ENCODE data around the gene CAMSAP3.
"Not testable (repeated sequence)": the region's sequence is repeated elsewhere in the genome, so short reads cannot be mapped to it uniquely, and the experiment has no call there.

CAMSAP3 gene

DNA sequence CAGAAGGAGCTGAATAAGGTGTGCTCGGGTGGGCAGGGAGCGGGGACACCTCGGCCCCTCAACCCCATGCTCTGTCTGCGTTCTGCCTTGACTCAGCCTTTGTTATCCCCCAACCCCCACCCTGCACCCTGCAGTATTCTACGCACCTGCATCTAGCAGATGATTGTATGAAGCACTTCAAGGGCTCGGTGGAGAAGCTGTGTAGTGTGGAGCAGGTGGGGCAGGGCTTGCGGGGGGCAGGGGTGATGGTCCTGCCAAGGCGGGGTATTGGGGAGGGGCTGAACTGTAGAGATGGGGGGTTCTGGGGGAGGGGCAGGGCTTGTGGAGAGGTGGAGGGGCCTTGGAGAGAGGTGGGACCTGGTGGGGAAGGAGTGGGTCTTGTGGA, 47.4 kb downstream of the CAMSAP3 start:
- no peak overlapping the region for H3K4me3 ChIP-seq (ENCODE audit: low read length)
- H3K27me3 ChIP-seq (replicated peaks; ENCODE audit: insufficient read depth, low read length): no peaks in the 10 kb centered on the region
- H3K9me3 ChIP-seq (replicated peaks; ENCODE audit: insufficient read depth, low read length): no peaks in the 10 kb centered on the region
- no peaks in the 10 kb centered on the region for H3F3A ChIP-seq (ENCODE audit: insufficient read depth, low read length)
- no peak overlapping the region for H3K4me2 ChIP-seq (ENCODE audit: low read depth, low read length)
- no peaks in the 10 kb centered on the region for H3K4me1 ChIP-seq (ENCODE audit: low read length)
- no peak for DNase-seq
- no peaks in the 10 kb centered on the region for H3K36me3 ChIP-seq (replicated peaks; ENCODE audit: insufficient read depth, low read length)
- no peak overlapping the region for H3K9ac ChIP-seq (ENCODE audit: low read length)
- no peaks in the 10 kb centered on the region for H3K9me2 ChIP-seq (replicated peaks; ENCODE audit: insufficient read depth, low read length)
- no peaks in the 10 kb centered on the region for H4K20me1 ChIP-seq (ENCODE audit: insufficient read depth, low read length)
- H2AFZ ChIP-seq (ENCODE audit: low read length): no peak overlapping the region
- TF ChIP-seq EZH2 (optimal IDR thresholded peaks at IDR 0.05; ENCODE audit: low read depth, low read length) (no peak), EZH2phosphoT487 (IDR thresholded peaks at IDR 0.05; ENCODE audit: low read length) (no peak), CTCF (IDR thresholded peaks at IDR 0.05; ENCODE audit: low read length) (no peak)
- H3K27ac ChIP-seq (ENCODE audit: low read length): no peak overlapping the region
- peaks cover 10% of the 10 kb centered on the region for H3K79me2 ChIP-seq (ENCODE audit: low read length)

- H3K9me2 ChIP-seq (replicated peaks; ENCODE audit: insufficient read depth, low read length); H3K4me2 ChIP-seq (ENCODE audit: low read depth, low read length); H3K4me3 ChIP-seq (ENCODE audit: low read length); H4K20me1 ChIP-seq (ENCODE audit: insufficient read depth, low read length); H3K27me3 ChIP-seq (replicated peaks; ENCODE audit: insufficient read depth, low read length); H2AFZ ChIP-seq (ENCODE audit: low read length); H3K27ac ChIP-seq (ENCODE audit: low read length); H3K36me3 ChIP-seq (replicated peaks; ENCODE audit: insufficient read depth, low read length); H3K4me1 ChIP-seq (ENCODE audit: low read length); H3F3A ChIP-seq (ENCODE audit: insufficient read depth, low read length); H3K79me2 ChIP-seq (ENCODE audit: low read length); H3K9ac ChIP-seq (ENCODE audit: low read length); H3K9me3 ChIP-seq (replicated peaks; ENCODE audit: insufficient read depth, low read length): not testable (repeated sequence)
- peak; percentile 33 for DNase-seq
Measured at GRCh38 chr19:7643629-7644549, 48.2 kb downstream of the CAMSAP3 start.

DNA sequence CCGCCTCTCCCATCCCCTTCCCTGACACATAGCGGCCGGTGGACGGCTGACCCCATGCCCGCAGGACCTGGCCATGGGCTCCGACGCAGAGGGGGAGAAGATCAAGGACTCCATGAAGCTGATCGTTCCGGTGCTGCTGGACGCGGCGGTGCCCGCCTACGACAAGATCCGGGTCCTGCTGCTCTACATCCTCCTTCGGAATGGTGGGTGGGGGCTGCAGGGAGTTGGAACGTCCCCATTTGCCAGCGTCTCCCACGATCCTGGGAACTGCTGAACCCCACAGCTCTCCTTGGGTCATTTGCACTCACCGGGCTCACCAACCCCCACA, 48.9 kb downstream of the CAMSAP3 start:
- H3K9me2 ChIP-seq (replicated peaks; ENCODE audit: insufficient read depth, low read length): no peaks in the 10 kb centered on the region
- no peaks in the 10 kb centered on the region for H3K79me2 ChIP-seq (ENCODE audit: low read length)
- DNase-seq: no peak
- H3K4me1 ChIP-seq (ENCODE audit: low read length): no peaks in the 10 kb centered on the region
- no peak overlapping the region for H3K4me2 ChIP-seq (ENCODE audit: low read depth, low read length)
- H3K9ac ChIP-seq (ENCODE audit: low read length): no peak overlapping the region
- H3K4me3 ChIP-seq (ENCODE audit: low read length): no peak overlapping the region
- H3K27ac ChIP-seq (ENCODE audit: low read length): no peak overlapping the region
- no peaks in the 10 kb centered on the region for H3K36me3 ChIP-seq (replicated peaks; ENCODE audit: insufficient read depth, low read length)
- H3F3A ChIP-seq (ENCODE audit: insufficient read depth, low read length): no peaks in the 10 kb centered on the region
- no peaks in the 10 kb centered on the region for H3K9me3 ChIP-seq (replicated peaks; ENCODE audit: insufficient read depth, low read length)
- no peak overlapping the region for H2AFZ ChIP-seq (ENCODE audit: low read length)
- H4K20me1 ChIP-seq (ENCODE audit: insufficient read depth, low read length): no peaks in the 10 kb centered on the region
- H3K27me3 ChIP-seq (replicated peaks; ENCODE audit: insufficient read depth, low read length): peaks cover 5% of the 10 kb centered on the region; the same call in 1 of the 2 replicates
- no peak for TF ChIP-seq EZH2 (optimal IDR thresholded peaks at IDR 0.05; ENCODE audit: low read depth, low read length)
- TF ChIP-seq EZH2phosphoT487 (IDR thresholded peaks at IDR 0.05; ENCODE audit: low read length): no peak
- TF ChIP-seq CTCF (IDR thresholded peaks at IDR 0.05; ENCODE audit: low read length): no peak

DNA sequence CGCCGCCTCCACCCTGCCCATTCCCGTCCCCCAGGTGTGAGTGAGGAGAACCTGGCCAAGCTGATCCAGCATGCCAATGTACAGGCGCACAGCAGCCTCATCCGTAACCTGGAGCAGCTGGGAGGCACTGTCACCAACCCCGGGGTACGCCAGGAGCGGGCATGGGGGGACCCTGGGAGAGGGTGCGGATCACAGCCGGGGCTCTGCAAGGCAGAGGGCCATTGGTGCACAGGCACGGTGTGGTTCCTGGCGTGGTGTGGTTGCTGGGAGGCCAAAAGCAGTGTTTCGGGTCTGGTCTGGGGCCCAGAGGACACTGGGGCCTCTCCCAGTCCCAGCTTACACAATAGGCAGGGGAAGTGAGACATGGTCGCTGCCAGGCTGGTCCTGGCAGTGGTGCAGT, 49.5 kb downstream of the CAMSAP3 start:
- Histone ChIP-seq H3K36me3 (replicated peaks; ENCODE audit: insufficient read depth, low read length) (no peaks in the 10 kb centered on the region), H3K4me1 (ENCODE audit: low read length) (no peaks in the 10 kb centered on the region), H2AFZ (ENCODE audit: low read length) (no peak overlapping the region), H3K27ac (ENCODE audit: low read length) (no peak overlapping the region), H3K4me3 (ENCODE audit: low read length) (no peak overlapping the region), H3K4me2 (ENCODE audit: low read depth, low read length) (no peak overlapping the region), H3K9me3 (replicated peaks; ENCODE audit: insufficient read depth, low read length) (no peaks in the 10 kb centered on the region), H3K79me2 (ENCODE audit: low read length) (no peaks in the 10 kb centered on the region), H3F3A (ENCODE audit: insufficient read depth, low read length) (no peaks in the 10 kb centered on the region), H3K27me3 (replicated peaks; ENCODE audit: insufficient read depth, low read length) (peaks cover 8% of the 10 kb centered on the region), H3K9me2 (replicated peaks; ENCODE audit: insufficient read depth, low read length) (no peaks in the 10 kb centered on the region), H3K9ac (ENCODE audit: low read length) (no peak overlapping the region), H4K20me1 (ENCODE audit: insufficient read depth, low read length) (no peaks in the 10 kb centered on the region)
- TF ChIP-seq EZH2phosphoT487 (IDR thresholded peaks at IDR 0.05; ENCODE audit: low read length) (no peak), EZH2 (optimal IDR thresholded peaks at IDR 0.05; ENCODE audit: low read depth, low read length) (no peak), CTCF (IDR thresholded peaks at IDR 0.05; ENCODE audit: low read length) (no peak)
- DNase-seq: no peak

Data from MM.1S (cell line).